ENCODE measurements around the gene ZNF674.
"Not testable (repeated sequence)": the region's sequence is repeated elsewhere in the genome, so short reads cannot be mapped to it uniquely, and the experiment has no call there.

ZNF674 gene

DNA sequence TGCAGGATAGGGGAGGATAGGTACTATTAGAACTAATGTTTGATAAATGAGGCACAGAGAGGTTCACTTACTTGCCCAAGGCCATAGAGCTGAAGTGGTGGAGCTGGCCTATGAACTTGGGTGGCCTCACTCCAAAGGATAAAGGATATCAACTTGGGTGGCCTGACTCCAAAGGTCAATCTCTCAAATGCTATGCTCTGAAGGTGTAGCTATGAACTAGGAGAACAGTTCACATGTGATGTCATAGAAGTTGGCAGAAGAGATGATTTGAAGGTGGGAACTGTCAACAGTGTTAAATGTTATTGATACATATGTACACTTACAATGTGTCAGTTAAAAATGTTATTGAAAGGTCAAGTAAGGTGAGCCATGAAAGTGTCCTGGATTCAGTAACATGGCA is 22.2 kb upstream of the ZNF674 start:
- no peak for DNase-seq

DNA sequence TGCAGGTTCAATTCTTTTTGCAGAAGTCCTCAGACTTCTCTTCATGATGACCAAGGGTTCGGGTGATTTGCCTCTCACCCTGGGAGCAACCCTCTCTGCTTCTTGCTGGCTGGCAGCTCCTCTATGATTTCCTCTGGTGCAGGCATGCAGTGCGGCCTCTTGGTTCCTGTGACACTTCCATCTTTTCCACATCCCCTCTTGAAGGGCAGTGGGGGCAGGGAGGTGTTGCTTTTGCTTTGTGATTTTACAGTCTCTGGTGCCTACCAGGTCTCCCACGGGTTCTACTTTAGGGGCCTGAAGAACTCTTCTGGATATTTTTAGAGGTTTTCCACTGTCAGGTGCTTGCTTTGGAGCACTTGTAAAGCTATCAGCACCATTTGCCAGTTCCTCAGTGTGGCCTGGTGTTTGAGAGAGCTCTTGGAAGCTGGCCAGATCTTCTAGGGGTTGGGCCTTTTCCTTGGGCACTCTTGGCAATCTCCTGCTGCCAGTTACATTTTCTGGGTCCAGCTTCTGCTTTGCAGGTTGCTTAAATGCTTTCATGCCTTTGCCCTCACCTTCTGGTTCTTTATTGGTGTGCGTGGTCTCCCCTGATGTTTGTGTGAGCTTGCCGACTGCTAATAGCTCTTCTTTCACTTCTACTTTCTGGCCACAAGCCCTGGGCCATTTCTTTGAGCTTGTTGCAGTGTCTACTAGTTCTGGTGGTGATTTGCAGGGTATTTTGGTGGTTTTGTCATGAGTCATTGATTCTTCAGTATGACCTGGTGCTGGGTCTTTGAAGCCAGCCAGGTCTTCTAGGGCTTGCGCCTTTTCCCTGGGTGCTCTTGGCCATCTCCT is 16.8 kb upstream of the ZNF674 start:
- no peak for DNase-seq

DNA sequence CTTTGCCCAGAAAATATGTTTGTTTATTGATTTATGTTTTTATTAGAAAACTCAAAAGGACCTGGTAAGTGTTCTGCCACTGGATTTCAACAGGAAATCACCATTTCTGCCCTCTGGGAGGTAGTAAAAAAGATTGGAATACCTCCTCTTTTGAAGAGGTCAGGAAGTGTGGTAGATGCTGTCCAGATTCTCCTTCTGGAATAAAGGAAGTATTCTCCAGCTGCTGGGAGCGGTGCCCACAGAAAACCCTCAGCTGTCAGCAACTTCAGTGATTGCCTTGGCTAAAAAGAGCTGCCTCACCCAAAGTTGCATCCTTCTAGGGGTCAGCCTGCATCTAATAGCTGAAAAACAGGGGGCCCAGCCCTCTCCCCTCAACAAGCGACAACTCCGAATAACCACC is 13.8 kb upstream of the ZNF674 start:
- DNase-seq: no peak

DNA sequence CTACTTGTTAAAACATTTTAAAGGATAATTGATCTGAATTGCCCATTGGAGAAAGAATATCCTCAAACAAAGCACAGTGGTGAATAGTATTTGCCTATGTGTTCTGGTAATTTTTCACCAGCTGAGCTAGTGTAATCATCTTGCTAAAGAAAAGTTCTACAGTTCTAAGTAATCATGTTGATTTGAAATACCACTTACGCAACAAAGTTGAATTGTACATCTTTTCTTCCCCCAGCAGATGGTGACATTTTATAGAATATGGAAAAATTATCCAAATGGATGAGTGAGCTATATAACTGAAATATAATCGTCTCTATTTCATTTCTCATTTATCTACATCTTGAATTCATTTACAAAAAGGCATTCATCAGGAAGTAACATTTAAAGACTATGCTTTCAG is 9.7 kb upstream of the ZNF674 start:
- DNase-seq: no peak

DNA sequence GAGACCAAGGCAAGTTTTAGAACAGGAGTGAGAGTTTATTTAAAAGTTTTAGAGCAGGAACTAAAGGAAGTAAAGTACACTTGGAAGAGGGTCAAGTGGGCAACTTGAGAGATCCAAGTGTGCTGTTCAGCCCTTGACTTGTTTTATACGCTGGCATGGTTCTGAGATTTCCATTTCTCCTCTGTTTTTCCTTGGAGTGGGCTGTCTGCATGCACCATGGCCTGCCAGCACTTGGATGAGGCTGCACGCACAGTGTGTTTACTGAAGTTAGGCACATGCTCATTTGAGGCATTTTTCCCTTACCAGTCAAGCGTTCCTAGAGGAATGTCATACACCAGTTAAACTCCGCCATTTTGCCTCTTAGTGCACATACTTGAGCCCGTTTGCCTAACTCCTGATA is 8.7 kb upstream of the ZNF674 start:
- no peak for DNase-seq

DNA sequence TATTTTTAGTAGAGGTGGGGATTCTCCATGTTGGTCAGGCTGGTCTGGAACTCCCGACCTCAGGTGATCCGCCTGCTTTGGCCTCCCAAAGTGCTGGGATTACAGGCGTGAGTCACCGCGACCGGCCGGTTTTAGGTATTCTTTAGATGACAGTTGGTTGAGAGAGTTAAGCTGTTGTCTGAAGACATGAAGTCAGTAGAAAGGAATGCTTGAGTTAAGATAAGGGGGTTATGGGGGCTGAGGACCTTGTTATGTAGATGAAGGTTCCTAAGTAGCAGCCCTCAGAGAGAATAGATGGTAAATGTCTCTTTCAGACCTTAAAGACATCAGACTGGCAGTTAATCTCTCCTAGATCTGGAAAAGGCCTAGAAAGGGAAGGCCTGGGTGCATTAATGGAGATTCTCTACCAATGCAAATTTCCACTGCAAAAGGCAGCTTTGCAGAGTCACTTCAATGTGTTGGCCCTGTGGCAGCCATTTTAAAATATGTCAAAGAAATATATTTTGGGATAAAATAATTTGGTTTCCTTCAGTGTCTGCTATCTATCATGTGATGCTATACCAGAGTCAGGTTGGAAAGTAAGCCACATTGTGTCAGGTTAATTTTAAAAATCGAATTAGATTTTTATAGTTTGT is 6.4 kb upstream of the ZNF674 start:
- DNase-seq: no peak

DNA sequence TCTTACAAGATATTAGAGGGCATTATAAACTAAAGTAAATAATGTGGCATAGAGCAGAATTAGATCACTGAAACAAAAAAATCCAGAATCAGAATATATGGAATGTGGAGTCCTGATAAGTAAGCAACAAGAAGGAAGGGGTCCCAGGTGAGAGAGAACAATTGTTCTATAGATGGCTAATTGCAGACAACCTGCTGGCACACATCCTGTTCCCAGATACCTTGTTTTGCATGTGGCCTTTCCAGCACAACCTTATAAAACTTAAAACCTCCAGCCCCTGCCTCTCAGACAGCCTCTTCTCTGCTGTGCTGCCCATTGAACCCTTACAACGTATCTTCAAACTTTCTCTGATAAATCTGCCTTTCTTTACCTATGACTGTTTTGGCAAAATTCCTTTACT is 4.7 kb upstream of the ZNF674 start:
- DNase-seq: no peak

DNA sequence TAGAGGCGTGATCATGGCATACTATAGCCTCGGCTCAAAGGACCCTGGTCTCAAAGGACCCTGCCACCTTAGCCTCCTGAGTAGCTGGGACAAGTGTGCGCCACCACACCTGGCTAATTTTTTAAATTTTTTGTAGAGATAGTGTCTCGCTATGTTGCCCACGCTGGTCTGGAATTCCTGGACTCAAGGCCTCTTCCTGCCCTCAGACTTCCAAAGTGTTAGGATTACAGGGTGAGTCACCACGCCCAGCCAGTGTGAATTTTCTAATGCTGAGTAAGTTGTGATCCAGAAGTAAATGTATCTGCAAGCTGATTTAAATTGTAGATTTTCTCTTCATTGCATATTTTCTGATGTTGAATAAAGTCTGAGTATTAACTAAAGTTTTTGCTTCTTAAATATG is 2.6 kb upstream of the ZNF674 start:
- no peak for DNase-seq

DNA sequence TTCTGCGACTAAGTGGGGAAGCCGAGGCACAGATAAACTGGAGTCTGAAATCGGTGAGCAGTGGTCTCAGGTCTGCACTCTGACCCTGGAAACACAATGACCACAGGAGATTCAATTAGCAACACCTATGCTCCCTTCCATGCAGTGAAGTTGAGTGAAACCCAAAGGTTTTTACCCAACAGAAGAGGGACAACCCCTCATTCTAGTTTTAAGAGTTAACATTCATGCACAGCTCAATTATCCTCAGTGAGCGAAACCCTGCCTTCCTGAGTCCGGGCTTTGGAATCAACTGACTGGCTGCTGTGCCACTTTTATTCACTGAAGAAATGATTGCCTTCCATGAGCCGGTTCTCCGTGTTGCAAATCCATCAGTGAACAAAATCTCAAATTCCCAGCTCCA is 694 bp downstream of the ZNF674 start:
- DNase-seq: not testable (repeated sequence)

DNA sequence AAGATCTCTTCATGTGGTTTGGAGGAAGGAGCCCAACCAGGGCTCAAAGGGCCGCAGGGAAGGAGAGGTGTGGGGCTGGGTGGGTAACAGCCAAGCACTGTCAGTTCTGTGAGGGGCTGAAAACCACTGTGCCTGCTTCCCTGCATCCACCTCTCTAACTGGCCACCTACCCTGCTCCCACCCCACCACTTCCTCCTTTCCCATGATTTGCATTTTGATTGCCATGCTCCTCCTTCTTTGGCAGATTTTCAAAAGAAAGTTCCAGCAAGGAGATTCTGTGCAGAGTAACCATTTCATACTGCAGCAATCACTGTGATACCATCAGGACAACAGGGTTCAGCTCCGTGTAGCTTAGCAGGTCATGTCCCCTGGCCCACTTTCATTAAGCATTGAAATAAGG is 1.8 kb downstream of the ZNF674 start:
- no peak for DNase-seq

DNA sequence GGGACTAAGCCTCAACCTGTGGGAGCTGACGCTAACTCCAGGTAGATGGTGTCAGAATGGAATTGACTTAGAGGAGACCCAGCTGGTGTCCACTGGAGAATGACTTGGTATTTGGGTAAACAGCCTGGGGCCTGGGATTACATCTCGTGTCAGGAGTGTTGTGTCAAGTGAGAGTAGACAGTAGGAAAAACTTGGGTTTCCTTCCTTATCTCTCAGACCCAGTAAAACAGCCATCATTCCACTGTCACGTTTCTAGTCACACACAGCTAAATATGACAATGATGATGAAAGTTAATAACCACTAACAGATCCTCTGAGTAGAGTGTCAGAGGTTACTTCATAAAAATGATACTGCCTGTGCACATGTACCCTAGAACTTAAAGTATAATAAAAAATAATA is 13.8 kb downstream of the ZNF674 start:
- no peak for DNase-seq

DNA sequence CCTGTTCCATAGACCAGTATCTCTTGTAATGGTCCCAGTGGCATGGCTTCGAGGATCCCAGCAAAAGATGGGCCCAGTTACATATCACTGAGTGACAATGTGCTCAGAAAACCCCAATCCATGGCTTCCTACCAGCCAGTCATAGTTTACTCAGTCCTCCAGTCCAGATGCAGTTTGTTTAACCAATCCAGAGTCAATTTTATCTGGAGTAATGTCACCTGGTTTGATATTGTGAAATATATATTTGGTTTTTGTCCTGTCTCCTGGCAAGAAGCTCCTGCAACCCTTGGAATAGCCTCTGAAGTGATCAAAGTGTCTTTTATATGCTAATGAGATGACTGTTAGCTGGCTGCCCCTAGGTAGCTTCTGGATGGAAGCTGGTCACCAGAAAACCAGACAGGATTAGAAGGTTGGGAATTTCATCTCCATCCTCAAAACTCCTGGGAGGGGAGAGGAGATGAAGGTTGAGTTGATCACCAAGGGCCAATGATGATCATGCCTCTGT is 14.8 kb downstream of the ZNF674 start:
- not testable (repeated sequence) for DNase-seq

DNA sequence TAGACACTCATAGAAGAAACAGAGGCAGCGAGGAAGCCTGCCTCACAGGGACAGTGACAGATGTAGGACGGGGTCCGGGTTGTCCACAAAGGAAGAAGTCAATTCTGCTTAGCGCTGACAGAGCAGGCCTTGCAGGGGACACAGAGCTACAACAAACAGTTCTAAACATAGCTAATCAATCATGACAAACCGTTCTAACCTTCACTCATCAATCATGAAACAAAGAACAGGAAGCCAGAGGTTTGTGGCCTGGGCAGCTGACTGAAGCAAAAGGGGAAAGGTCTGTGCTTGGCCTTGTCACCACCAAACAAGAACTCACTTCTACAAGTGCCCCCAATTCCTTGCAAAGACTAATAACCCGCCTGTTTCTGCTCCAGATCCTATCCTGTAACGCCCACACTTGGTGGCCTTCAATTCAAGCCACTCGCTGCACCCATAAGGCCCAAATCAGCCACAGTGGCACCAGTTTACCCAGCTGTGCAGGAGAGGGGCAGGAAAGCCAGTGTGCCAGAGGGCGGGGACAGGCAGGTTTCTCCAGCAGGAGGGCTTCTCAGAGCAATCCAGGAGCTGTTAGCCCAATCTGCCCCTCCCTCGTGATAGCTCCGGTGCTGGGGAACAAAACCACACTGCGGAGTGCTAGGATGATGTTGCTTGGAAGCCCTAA is 15.3 kb downstream of the ZNF674 start:
- DNase-seq: not testable (repeated sequence)

DNA sequence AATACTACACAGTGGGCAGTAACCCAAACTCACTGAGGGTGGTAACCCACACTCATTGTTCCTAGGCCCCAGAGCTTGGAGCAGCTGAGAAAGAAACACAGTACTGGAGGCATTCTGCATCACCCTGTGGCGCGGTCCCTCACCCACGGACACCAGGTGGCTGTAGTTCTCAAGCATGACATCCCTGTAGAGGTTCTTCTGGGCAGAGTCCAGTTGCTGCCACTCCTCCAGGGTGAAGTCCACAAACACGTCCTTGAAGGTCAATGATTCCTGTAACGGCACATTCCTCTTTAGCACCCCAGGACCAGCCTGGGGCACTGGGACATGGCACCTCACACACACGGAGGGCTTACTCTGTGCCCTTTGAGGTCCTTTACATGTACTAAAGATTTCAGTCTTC is 16.6 kb downstream of the ZNF674 start:
- DNase-seq: not testable (repeated sequence)

DNA sequence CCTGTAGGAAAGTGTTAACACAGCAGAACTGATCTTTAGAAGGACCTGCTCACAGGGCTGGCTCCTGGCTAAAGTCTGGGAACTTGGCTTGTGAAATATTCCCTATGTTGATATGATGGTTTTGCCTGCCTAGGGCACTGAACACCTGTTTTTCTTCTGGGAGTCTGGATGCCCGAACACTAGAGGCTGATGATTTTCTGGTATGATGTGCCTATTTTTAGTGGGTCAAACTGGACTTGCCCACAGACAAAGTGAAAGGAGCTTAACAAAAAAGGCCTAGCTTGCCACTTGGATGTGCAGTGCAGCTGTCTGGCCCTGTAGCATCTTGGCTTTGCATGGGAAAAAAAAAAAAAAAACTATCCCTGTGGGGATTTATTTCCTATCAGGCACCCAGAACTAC is 39.1 kb downstream of the ZNF674 start:
- DNase-seq: no peak

DNA sequence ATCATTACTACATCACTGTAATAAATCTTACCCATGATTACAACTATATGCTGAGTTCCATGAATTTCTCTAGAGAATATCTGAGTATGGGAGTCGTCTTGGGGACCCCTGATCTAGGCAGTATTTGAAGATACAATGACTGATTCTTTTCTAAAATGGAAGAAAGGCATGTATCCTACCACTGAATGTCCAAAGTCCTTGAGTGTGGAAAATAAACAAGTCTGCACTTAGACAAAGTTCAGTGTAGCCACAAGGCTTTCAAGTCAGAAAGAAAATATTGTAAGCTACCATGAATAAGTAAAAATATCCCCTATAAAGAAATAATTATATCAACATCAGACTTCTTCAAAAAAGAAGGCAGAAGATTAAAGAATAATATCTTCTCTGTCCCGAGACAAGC is 42.4 kb downstream of the ZNF674 start:
- no peak for DNase-seq

DNA sequence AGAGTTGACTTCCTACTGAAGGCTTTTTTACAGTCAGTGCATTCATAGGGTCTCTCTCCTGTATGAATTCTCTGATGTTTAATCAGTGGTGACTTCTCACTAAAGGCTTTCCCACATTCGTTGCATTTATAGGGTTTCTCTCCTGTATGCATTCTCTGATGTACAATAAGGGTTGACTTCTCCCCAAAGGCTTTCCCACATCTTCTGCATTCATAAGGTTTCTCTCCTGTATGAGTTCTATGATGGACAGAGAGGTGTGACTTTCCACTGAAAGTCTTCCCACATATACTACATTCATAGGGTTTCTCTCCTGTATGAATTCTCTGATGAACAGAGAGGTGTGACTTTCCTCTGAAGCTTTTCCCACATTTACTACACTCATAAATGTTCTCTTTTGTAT is 45.2 kb downstream of the ZNF674 start:
- no peak for DNase-seq

DNA sequence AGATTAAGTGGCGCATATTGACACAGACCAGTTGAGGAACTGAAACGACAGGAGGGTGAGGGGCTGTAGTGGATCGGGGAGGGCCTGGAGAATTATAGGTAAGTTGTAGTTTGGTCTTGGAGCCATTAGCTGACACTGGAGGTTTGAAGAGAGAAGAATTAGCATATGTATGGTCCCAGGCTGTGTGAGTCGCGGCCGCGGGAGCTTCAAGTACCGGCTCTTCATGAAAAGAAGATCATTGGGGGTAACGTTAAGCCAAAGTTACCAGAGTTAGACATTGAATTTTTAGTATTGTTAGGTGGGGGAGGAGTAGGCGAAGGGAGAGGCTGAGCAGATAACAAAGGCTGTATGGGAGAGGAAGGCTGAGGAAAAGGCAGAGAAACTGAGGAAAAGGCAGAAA is 56.5 kb downstream of the ZNF674 start:
- DNase-seq: no peak

DNA sequence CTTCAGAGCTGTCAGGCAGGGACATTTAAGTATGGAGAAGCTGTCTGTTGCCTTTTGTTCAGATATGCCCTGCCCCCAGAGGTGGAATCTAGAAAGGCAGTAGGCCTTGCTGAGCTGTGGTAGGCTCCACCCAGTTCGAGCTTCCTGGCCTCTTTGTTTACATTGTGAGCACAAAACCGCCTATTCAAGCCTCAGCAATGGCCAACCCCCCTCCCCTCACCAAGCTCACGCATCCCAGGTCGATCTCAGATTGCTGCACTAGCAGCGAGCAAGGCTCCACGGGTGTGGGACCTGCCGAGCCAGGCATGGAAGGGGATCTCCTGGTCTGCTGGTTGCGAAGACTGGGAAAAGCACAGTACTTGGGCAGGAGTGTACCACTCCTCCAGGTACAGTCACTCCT is 59.3 kb downstream of the ZNF674 start:
- no peak for DNase-seq

DNA sequence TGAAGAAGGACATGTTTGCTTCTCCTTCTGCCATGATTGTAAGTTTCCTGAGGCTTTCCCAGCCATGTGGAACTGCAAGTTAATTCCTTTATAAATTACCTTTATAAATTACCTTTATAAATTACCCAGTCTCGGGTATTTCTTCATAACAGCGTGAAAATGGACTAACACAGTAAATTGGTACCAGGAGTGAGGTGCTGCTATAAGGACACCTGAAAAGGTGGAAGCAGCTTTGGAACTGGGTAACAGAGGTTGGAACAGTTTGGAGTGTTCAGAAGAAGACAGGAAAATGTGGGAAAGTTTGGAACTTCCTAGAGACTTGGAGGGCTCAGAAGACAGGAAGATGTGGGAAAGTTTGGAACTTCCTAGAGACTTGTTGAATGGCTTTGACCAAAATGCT is 66.6 kb downstream of the ZNF674 start:
- DNase-seq: not testable (repeated sequence)

DNA sequence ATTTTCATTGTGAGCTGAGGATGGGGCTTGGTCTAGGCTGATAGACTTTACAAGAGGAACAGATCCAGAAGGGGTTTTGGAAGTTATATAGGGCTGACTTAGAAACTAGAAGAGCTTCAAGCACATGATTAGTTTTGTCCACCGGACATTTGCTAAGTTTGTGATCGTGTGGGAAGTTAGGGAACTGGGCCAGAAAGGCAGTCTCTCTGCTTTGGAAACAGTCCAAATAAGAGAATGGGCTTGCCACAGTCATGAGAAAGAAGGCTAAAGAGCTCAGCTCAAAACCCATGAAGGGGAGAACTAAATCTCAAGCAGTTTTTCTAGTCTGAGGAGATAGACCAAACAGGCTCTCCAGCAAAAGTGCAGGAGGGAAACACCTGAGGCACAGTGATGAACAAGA is 67.8 kb downstream of the ZNF674 start:
- DNase-seq: no peak

DNA sequence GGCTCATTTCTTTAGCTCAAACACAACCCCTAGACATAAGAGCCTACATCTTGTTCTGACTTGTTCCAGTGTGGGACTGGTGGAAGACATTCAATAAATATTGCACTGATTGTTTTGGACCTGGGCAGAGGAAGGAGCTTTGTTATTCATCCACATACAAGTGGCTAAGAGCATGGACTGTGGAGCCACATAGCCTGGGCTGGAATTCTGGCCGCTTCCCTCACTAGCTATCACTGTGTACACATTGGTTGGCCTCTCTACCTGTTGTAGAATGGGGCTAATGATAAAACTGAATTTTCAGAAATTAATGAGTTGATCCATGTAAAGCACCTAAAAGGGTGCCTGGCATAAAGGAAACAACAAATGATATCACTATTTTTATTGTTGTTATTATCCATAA is 80.0 kb downstream of the ZNF674 start:
- DNase-seq: no peak

DNA sequence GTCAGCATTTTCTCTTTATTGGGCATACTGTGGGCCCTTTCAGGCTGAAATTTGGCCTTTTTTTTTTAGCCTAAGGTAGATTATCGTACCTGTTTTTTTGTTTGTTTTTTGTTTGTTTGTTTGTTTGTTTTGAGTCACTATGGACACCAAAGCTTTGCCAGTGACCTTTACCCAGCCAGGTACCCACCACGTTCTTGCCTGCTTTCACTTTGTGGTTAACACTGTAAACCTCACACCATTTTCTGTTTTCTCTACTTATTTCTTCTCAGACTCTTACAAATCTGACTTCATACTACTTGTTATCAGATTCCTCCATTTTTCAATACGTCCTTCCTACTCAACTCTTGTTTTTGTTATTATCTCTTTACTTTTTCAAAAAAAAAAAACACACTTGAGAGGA is 81.5 kb downstream of the ZNF674 start:
- no peak for DNase-seq

DNA sequence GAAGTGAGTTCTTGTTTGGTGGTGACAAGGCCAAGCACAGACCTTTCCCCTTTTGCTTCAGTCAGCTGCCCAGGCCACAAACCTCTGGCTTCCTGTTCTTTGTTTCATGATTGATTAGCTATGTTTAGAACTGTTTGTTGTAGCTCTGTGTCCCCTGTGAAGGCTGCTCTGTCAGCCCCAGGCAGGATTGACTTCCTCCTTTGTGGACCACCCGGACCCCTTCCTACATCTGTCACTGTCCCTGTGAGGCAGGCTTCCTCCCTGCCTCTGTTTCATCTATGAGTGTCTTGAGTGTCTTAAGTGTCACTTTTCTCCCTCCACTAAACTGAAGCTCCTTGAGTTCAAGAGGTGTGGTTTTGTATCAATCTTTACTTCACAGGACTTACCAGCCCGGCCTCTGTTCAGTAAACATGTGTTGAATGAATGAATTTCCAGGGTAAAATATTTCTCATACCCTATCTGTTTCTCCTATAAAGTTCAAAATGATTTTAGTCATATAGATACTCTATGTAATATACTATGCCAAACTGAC is 83.5 kb downstream of the ZNF674 start:
- DNase-seq: no peak
